Duodenal mucosa (tissue), 2 donors: ENCODE measurements around the gene SEPTIN8.

Experiments used
- H3K27ac ChIP-seq: one replicate; pipeline ENCODE4 v1.7.0; 2013; ENCODE audit warnings: low read depth, low read length
- H3K27me3 ChIP-seq, 2 donors: one replicate each; pipeline ENCODE4 v1.7.0; 2013; ENCODE audit warnings: low read length in 2 of 2, control low read depth in 1 of 2; ENCODE audit not compliant: insufficient read depth in 2 of 2, control insufficient read depth in 1 of 2
- H3K36me3 ChIP-seq, 2 donors: one replicate each; pipeline ENCODE4 v1.7.0; 2013; ENCODE audit warnings: low read length in 2 of 2, control low read depth in 1 of 2; ENCODE audit not compliant: insufficient read depth in 2 of 2, control insufficient read depth in 1 of 2
- H3K4me1 ChIP-seq, 2 donors: one replicate each; pipeline ENCODE4 v1.7.0; 2013; ENCODE audit warnings: low read length in 2 of 2, control low read depth in 1 of 2; ENCODE audit not compliant: insufficient read depth in 2 of 2, control insufficient read depth in 1 of 2
- H3K4me3 ChIP-seq, 2 donors: one replicate each; pipeline ENCODE4 v1.7.0; 2013; ENCODE audit warnings: low read length in 2 of 2, low read depth in 1 of 2
- H3K9ac ChIP-seq, 2 donors: one replicate each; pipeline ENCODE4 v1.7.0; 2013; ENCODE audit warnings: low read length in 2 of 2, low read depth in 1 of 2
- H3K9me3 ChIP-seq, 2 donors: one replicate each; pipeline ENCODE4 v1.7.0; 2013; ENCODE audit warnings: low read length in 2 of 2, control low read depth in 1 of 2; ENCODE audit not compliant: control insufficient read depth in 1 of 2

Gene SEPTIN8

DNA sequence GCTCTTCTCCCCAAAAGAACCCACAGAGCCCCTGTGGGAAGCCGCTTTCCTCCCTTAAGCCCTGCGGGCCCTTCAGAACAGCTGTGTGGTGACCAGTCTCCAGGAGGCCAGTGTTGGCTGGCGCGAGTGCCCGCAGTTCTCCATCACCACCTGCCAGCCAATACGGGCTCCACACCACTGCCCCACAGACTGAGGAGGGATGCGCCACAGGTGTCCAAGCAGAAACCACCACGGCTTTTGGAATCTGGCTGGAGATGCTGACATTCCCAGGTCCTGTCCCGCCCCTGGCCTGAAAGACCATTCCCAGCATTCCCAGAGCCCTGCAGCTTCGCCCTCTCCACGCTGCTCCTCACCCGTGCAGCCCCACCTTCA is 17.0 kb downstream of the SEPTIN8 start:
- no peak overlapping the region for H3K27ac ChIP-seq
- no peak overlapping the region for H3K4me3 ChIP-seq
- peaks cover 33 to 77% of the 10 kb centered on the region in 2 donors for H3K36me3 ChIP-seq

DNA sequence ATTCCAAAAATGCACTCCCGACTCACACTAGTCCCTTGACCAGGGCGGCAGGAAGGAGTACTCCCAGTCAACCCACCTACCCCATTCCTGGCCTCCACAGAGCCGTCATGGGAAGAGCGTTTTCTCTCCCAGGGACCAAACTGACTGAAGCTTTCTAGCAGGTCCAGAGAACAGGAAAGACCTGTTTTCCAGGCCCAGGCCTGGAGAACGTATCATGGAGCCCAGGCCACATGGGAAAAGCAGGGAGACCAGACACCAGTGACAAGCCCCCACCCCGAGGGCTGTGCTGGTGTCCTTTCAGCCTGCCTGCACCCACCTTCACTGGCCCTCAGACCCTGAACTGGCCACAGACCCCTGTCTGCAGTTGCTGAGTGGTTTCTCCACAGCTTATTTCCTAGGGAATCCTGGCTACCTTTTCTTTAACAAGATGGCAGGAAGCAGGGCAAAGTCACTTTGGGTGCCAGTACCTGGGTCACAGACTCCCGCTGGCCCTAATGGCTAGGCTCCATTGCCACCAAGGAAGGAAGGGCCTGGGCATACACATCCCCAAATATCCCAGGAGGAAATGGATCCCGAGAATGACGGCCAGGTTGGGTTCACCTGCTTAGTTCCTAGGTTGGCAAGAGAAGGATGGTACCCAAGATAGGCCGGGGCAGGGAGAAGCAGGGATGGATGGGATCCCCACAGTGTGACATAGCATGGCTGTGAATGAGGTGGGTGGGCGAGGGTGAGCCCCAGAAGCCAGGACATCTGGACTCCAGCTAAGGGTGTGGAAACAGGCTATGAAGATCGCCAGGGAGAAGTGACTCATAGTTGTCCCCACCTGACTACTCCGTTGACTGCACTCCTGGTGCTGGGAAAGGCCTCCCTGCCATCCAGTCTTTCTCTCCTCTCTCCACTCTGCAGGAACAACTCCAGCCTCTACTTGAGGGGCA is 17.7 kb downstream of the SEPTIN8 start:
- H3K36me3 ChIP-seq = peaks cover 27 to 71% of the 10 kb centered on the region in 2 donors

More for the DNA sequence above, 17.0 kb downstream of the SEPTIN8 start:
- H3K9me3 ChIP-seq = no peaks in the 10 kb centered on the region
- no peaks in the 10 kb centered on the region for H3K4me1 ChIP-seq
- no peaks in the 10 kb centered on the region for H3K27me3 ChIP-seq
- H3K9ac ChIP-seq = no peak overlapping the region

GRCh38 chr5:132758451-132758850 is 18.6 kb downstream of the SEPTIN8 start:
- Histone ChIP-seq H3K4me1 (no peaks in the 10 kb centered on the region), H3K27ac (no peak overlapping the region), H3K4me3 (no peak overlapping the region), H3K36me3 (peaks cover 24 to 67% of the 10 kb centered on the region in 2 donors), H3K9me3 (no peaks in the 10 kb centered on the region), H3K9ac (no peak overlapping the region), H3K27me3 (no peaks in the 10 kb centered on the region)

More for the DNA sequence above, 17.7 kb downstream of the SEPTIN8 start:
- Histone ChIP-seq H3K9ac (no peak overlapping the region), H3K27ac (no peak overlapping the region), H3K4me3 (no peak overlapping the region), H3K4me1 (no peaks in the 10 kb centered on the region), H3K27me3 (no peaks in the 10 kb centered on the region), H3K9me3 (no peaks in the 10 kb centered on the region)

DNA sequence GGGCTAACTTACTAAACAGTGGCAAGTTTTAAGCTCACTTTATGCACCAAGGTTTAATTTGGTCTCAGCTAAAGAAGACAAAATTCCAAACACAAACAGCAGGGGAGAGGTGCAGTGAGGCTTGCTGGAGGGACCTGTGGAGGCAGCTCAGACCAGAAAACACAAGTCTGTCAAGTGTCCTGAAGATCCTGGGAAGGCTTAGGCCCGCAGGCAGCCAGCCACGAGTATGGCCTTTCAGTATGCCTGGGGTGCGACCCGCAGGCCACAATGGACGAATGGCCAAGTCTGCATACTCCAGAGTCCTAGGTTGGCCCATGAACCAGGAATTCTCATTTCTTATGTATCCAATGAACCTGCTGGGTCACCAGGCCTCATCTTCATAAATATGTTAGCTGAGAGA is 20.5 kb downstream of the SEPTIN8 start:
- H3K9ac ChIP-seq = no peak overlapping the region
- no peak overlapping the region for H3K27ac ChIP-seq
- peaks cover 11 to 62% of the 10 kb centered on the region in 2 donors for H3K36me3 ChIP-seq
- no peak overlapping the region for H3K4me3 ChIP-seq
- H3K9me3 ChIP-seq = no peaks in the 10 kb centered on the region
- no peaks in the 10 kb centered on the region for H3K27me3 ChIP-seq
- no peaks in the 10 kb centered on the region for H3K4me1 ChIP-seq

DNA sequence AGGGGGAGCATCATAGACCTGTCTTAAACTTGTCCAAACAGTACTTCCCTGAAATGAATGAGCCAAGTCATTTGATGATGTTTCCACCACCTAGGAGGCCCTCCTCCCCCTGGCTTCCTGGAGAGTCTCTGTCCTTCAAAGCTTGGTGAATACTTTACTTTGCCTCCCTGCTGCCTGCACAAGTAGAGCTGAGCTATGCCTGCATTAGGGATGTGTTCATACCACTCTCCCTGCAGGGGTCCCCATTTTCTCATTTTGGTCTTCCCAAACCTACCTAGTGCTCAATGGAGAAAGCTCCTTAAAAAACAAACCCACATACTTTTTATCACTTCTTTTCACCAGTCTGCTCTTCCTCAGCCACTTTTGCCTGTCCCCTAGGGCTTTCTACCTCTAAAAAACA is 22.1 kb downstream of the SEPTIN8 start:
- H3K27me3 ChIP-seq = no peaks in the 10 kb centered on the region
- no peaks in the 10 kb centered on the region for H3K9me3 ChIP-seq
- H3K27ac ChIP-seq = no peak overlapping the region
- H3K4me3 ChIP-seq = no peak overlapping the region
- peaks cover 8 to 52% of the 10 kb centered on the region in 2 donors for H3K36me3 ChIP-seq
- H3K9ac ChIP-seq = no peak overlapping the region
- no peaks in the 10 kb centered on the region for H3K4me1 ChIP-seq

DNA sequence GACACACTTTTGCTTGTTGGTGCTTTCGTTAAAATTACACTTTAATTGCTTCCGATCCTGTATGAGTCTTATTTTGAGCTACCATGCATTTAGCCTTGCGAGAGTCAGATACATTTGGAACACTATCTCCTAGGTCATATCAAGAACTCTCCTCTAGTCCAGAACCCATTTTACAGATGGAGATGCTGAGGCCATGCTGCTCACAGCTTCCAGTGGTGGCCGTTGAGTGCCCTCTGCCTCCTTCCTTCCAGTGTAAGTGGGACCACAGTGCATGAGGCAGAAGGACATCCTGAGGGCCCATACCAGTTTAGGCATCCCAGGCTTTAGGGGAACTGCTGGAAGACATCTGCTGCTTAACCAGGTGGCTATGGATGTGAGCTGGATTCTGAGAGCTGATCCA is 22.9 kb downstream of the SEPTIN8 start:
- no peak overlapping the region for H3K27ac ChIP-seq

GRCh38 chr5:132753135-132753987 is 23.7 kb downstream of the SEPTIN8 start:
- Histone ChIP-seq H3K9ac (no peak overlapping the region), H3K9me3 (no peaks in the 10 kb centered on the region), H3K4me1 (no peaks in the 10 kb centered on the region), H3K4me3 (no peak overlapping the region), H3K27ac (no peak overlapping the region), H3K36me3 (peaks cover 0 to 41% of the 10 kb centered on the region in 2 donors), H3K27me3 (no peaks in the 10 kb centered on the region)

More for the DNA sequence above, 22.9 kb downstream of the SEPTIN8 start:
- no peaks in the 10 kb centered on the region for H3K4me1 ChIP-seq
- H3K9me3 ChIP-seq = no peaks in the 10 kb centered on the region
- no peak overlapping the region for H3K4me3 ChIP-seq
- H3K36me3 ChIP-seq = peaks cover 6 to 45% of the 10 kb centered on the region in 2 donors
- H3K9ac ChIP-seq = no peak overlapping the region
- H3K27me3 ChIP-seq = no peaks in the 10 kb centered on the region

- H3K27ac ChIP-seq = no peak overlapping the region
- no peaks in the 10 kb centered on the region for H3K9me3 ChIP-seq
- no peak overlapping the region for H3K4me3 ChIP-seq
- peaks cover 0 to 4% of the 10 kb centered on the region in 2 donors for H3K4me1 ChIP-seq
- H3K9ac ChIP-seq = no peak overlapping the region
- H3K27me3 ChIP-seq = no peaks in the 10 kb centered on the region
- peaks cover 0 to 34% of the 10 kb centered on the region in 2 donors for H3K36me3 ChIP-seq
Observed at GRCh38 chr5:132752581-132753125, 24.4 kb downstream of the SEPTIN8 start.

DNA sequence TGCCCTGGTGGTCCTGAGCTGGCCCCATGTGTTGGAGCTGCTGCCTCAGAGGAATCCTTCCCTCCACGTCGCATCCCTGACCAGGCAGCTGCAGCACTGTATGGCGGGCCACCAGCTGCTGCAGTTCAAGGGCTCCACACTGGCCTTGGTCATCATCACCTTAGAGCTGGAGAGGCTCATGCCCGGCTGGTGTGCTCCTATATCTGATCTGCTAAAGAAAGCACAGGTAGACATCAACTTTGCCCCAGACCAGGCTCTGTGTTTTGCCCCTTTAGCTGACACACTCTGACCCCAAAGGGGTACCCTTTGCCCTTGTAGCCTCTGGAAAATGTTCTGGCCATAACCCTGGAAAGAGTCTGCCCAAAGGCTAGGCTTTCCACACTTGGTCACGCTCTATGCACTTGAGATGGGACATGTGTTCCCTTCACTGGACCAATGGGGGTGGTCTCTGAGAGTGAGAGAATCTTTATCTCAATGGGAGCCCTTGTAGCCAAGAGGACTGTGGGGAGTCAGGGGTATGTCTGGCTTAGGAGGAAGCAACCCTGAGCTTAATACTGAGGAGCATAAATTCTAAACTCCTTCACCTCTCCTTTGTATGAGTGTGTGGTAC is 25.0 kb downstream of the SEPTIN8 start:
- no peaks in the 10 kb centered on the region for H3K27me3 ChIP-seq
- no peak overlapping the region for H3K4me3 ChIP-seq
- peaks cover 0 to 4% of the 10 kb centered on the region in 2 donors for H3K4me1 ChIP-seq
- H3K36me3 ChIP-seq = peaks cover 0 to 29% of the 10 kb centered on the region in 2 donors
- no peak overlapping the region for H3K27ac ChIP-seq
- no peak overlapping the region for H3K9ac ChIP-seq
- no peaks in the 10 kb centered on the region for H3K9me3 ChIP-seq
